SK-N-MC (cell line): ENCODE data around the gene GRAMD1B.

Source experiments
- EZH2 ChIP-seq: fragments of 200-600 bp; sonication (generic); IDR thresholded peaks from one replicate; pipeline ENCODE4 v1.6.1; 2017; ENCODE audit warnings: antibody characterized with exemption
- FOXP2 ChIP-seq: optimal IDR thresholded peaks from 2 replicates; pipeline ENCODE3; 2011; ENCODE audit warnings: mild to moderate bottlenecking, moderate library complexity; ENCODE audit not compliant: insufficient read depth; ENCODE audit errors: extremely low read length, control extremely low read depth
- POLR2AphosphoS5 ChIP-seq: IDR thresholded peaks from 2 replicates; pipeline ENCODE4 v1.6.1; 2012; ENCODE audit warnings: mild to moderate bottlenecking, low read depth, low read length, borderline replicate concordance

GRCh38 chr11:123674297-123674696, 244.2 kb downstream of the GRAMD1B start:
- TF ChIP-seq EZH2 (no peak), POLR2AphosphoS5 (no peak), FOXP2 (no peak)
